ENCODE data around the gene PERM1. TPM values are rescaled to one million over a fixed set of nuclear protein-coding genes. Genes with fewer than 3 reads are reported as not detected.
A peak's percentile ranks its signal among the peaks of the same experiment; 100 is the strongest.

Gene PERM1
- total and polyA plus RNA-seq, 9 of the 15 experiments (the other 6 are each of a cell fraction or from before 2014, with no cell fraction given) = not detected

- TF ChIP-seq ADNP (tag; IDR thresholded peaks at IDR 0.05) = peak; percentile 57; the same call in 1 of the 2 replicates
- no peak for TF ChIP-seq STAG1 (CRISPR knock-in tag; IDR thresholded peaks at IDR 0.05; ENCODE audit: borderline replicate concordance)
- TF ChIP-seq RERE (CRISPR knock-in tag; IDR thresholded peaks at IDR 0.05; ENCODE audit: borderline replicate concordance) = no peak
- peak; percentile 79 for TF ChIP-seq KDM1A (IDR thresholded peaks at IDR 0.05)
- TF ChIP-seq ID3 (CRISPR knock-in tag; IDR thresholded peaks at IDR 0.05) = no peak
- TF ChIP-seq ID3 (tag; IDR thresholded peaks at IDR 0.05) = no peak
- no peak for TF ChIP-seq BMI1 (IDR thresholded peaks at IDR 0.05; ENCODE audit: low read length)
- TF ChIP-seq SLC30A9 (CRISPR knock-in tag; IDR thresholded peaks at IDR 0.05) = no peak
- TF ChIP-seq BRF1 (IDR thresholded peaks at IDR 0.05; ENCODE audit: borderline replicate concordance, extremely low read depth, insufficient read length) = no peak
- TF ChIP-seq SAP30 (IDR thresholded peaks at IDR 0.05; ENCODE audit: borderline replicate concordance, insufficient read depth, low read depth, low read length, poor library complexity, severe bottlenecking) = no peak
- no peak for TF ChIP-seq SP1 (CRISPR knock-in tag; IDR thresholded peaks at IDR 0.05)
- TF ChIP-seq TEAD4 (IDR thresholded peaks at IDR 0.05; ENCODE audit: low read length) = no peak
- no peak for TF ChIP-seq TEAD4 (CRISPR knock-in tag; IDR thresholded peaks at IDR 0.05; ENCODE audit: borderline replicate concordance)
- no peak for TF ChIP-seq SMARCA4 (IDR thresholded peaks at IDR 0.05)
- TF ChIP-seq SAFB2 (IDR thresholded peaks at IDR 0.05; ENCODE audit: borderline replicate concordance, low read depth, low read length, severe bottlenecking) = no peak
- no peak for TF ChIP-seq MIER1 (IDR thresholded peaks at IDR 0.05; ENCODE audit: low read depth)
- TF ChIP-seq SMAD1 (IDR thresholded peaks at IDR 0.05; ENCODE audit: low read depth, low read length, partially characterized antibody) = no peak
- no peak for TF ChIP-seq TBL1XR1 (IDR thresholded peaks at IDR 0.05; ENCODE audit: low read length in 2 of 2)
- no peak for TF ChIP-seq RFX5 (IDR thresholded peaks at IDR 0.05; ENCODE audit: low read depth, low read length)
- 0 out of 4 replicates have a peak, but pooled peaks of 1 of the 2 experiments have one; percentile 28 for TF ChIP-seq RCOR1 (IDR thresholded peaks at IDR 0.05; ENCODE audit: borderline replicate concordance in 1 of 2, low read depth in 2 of 2, low read length in 2 of 2)
- TF ChIP-seq KAT2B (IDR thresholded peaks at IDR 0.05; ENCODE audit: low read depth, low read length) = no peak
- no peak for TF ChIP-seq ZNF507 (tag; conservative IDR thresholded peaks at IDR 0.05)
- TF ChIP-seq ZNF512 (tag; IDR thresholded peaks at IDR 0.05) = no peak
Measured at GRCh38 chr1:1011396-1011949, 29.6 kb upstream of the PERM1 start (continued).

Measured in K562 (cell line).